ENCODE measurements around the gene ITPKA. TPM values are rescaled to one million over a fixed set of nuclear protein-coding genes. Genes with fewer than 3 reads are reported as not detected.

Gene ITPKA
- total and polyA plus RNA-seq, 9 donors = 0.29 to 1.9 (median 0.49) TPM

Other genes with a start within 250 kb of the ITPKA start
- 4.0 TPM for gene OIP5, start 161.3 kb upstream of the ITPKA start, total RNA-seq
- 1 to 10 TPM; 3.1 to 5.6 (median 4.2) TPM for gene OIP5, start 161.3 kb upstream of the ITPKA start, polyA plus RNA-seq (ENCODE audit: insufficient read depth in 1 of 8, insufficient read length in 8 of 8, low replicate concordance in 1 of 8)
- 39.2 TPM for gene NUSAP1, start 161.0 kb upstream of the ITPKA start, total RNA-seq
- 10 to 100 TPM; 29.4 to 55.4 (median 44.8) TPM for gene NUSAP1, start 161.0 kb upstream of the ITPKA start, polyA plus RNA-seq (ENCODE audit: insufficient read depth in 1 of 8, insufficient read length in 8 of 8, low replicate concordance in 1 of 8)
- gene NDUFAF1, start 91.4 kb upstream of the ITPKA start, total RNA-seq = 17.1 TPM
- 10 to 100 TPM; 15.5 to 23.6 (median 19.6) TPM for gene NDUFAF1, start 91.4 kb upstream of the ITPKA start, polyA plus RNA-seq (ENCODE audit: insufficient read depth in 1 of 8, insufficient read length in 8 of 8, low replicate concordance in 1 of 8)
- 19.8 TPM for gene RTF1, start 76.8 kb upstream of the ITPKA start, total RNA-seq
- 10 to 100 TPM; 39.7 to 54.7 (median 42.4) TPM for gene RTF1, start 76.8 kb upstream of the ITPKA start, polyA plus RNA-seq (ENCODE audit: insufficient read depth in 1 of 8, insufficient read length in 8 of 8, low replicate concordance in 1 of 8)
- 9.4 TPM for gene LTK, start 20.0 kb downstream of the ITPKA start, total RNA-seq
- gene LTK, start 20.0 kb downstream of the ITPKA start, polyA plus RNA-seq (ENCODE audit: insufficient read depth in 1 of 8, insufficient read length in 8 of 8, low replicate concordance in 1 of 8) = 10 to 100 TPM in 5 of 8 donors, 1 to 10 TPM in 3; 6.1 to 23.9 (median 12.8) TPM
- 13.1 TPM for gene RPAP1, start 50.4 kb downstream of the ITPKA start, total RNA-seq
- 10 to 100 TPM; 14.7 to 25.7 (median 21.1) TPM for gene RPAP1, start 50.4 kb downstream of the ITPKA start, polyA plus RNA-seq (ENCODE audit: insufficient read depth in 1 of 8, insufficient read length in 8 of 8, low replicate concordance in 1 of 8)
- 15.4 TPM for gene TYRO3, start 65.3 kb downstream of the ITPKA start, total RNA-seq
- 10 to 100 TPM; 13.9 to 37.9 (median 24.5) TPM for gene TYRO3, start 65.3 kb downstream of the ITPKA start, polyA plus RNA-seq (ENCODE audit: insufficient read depth in 1 of 8, insufficient read length in 8 of 8, low replicate concordance in 1 of 8)
- 57.8 TPM for gene MGA, start 166.5 kb downstream of the ITPKA start, total RNA-seq
- gene MGA, start 166.5 kb downstream of the ITPKA start, polyA plus RNA-seq (ENCODE audit: insufficient read depth in 1 of 8, insufficient read length in 8 of 8, low replicate concordance in 1 of 8) = 10 to 100 TPM; 11.0 to 26.0 (median 20.4) TPM

Measured in muscle of leg (tissue), 9 donors.